GM23338 (cell line): ENCODE data around the gene RPS14. TPM values are rescaled to one million over a fixed set of nuclear protein-coding genes. Genes with fewer than 3 reads are reported as not detected.

Source experiments
- ATAC-seq: fragments of 200-7000 bp; cut with Tn5 transposase; 3 replicates; pipeline ENCODE4 v1.9.1; 2020
- DNase-seq: peaks from one replicate; pipeline ENCODE4 v3.0.0-alpha.2; 2015; ENCODE audit warnings: low spot score
- H2AFZ ChIP-seq: fragments of 200-600 bp; sonication (generic); 2 replicates; pipeline ENCODE4 v1.8.0; 2016; ENCODE audit warnings: antibody characterized with exemption, mild to moderate bottlenecking, moderate library complexity
- H3F3A ChIP-seq: fragments of 200-600 bp; sonication (generic); replicated peaks from 2 replicates; pipeline ENCODE4 v1.8.0; 2017; ENCODE audit warnings: antibody characterized with exemption, mixed run types, low read depth
- H3K27ac ChIP-seq: fragments of 200-600 bp; sonication (generic); 2 replicates; pipeline ENCODE4 v1.6.1; 2016; ENCODE audit warnings: low read depth
- H3K27me3 ChIP-seq: fragments of 200-600 bp; sonication (generic); 2 replicates; pipeline ENCODE4 v1.8.0; 2016; ENCODE audit warnings: mild to moderate bottlenecking, mixed run types, moderate library complexity; ENCODE audit not compliant: insufficient read depth
- H3K36me3 ChIP-seq: fragments of 200-600 bp; sonication (generic); 2 replicates; pipeline ENCODE4 v1.8.0; 2016; ENCODE audit warnings: mild to moderate bottlenecking; ENCODE audit not compliant: insufficient read depth
- H3K4me1 ChIP-seq: fragments of 200-600 bp; sonication (generic); 2 replicates; pipeline ENCODE4 v1.8.0; 2016; ENCODE audit warnings: mild to moderate bottlenecking, moderate library complexity; ENCODE audit not compliant: insufficient read depth
- H3K4me2 ChIP-seq: fragments of 200-600 bp; sonication (generic); 2 replicates; pipeline ENCODE4 v1.7.1; 2017; ENCODE audit warnings: mixed run types
- H3K4me3 ChIP-seq: fragments of 200-600 bp; sonication (generic); 2 replicates; pipeline ENCODE4 v1.6.1; 2016; ENCODE audit warnings: mixed run types
- H3K79me2 ChIP-seq: fragments of 200-600 bp; sonication (generic); replicated peaks from 2 replicates; pipeline ENCODE4 v1.8.0; 2017; ENCODE audit warnings: mild to moderate bottlenecking; ENCODE audit not compliant: insufficient read depth
- H3K9me2 ChIP-seq: fragments of 200-600 bp; sonication (generic); 2 replicates; pipeline ENCODE4 v1.8.0; 2017; ENCODE audit not compliant: insufficient read depth
- H4K20me1 ChIP-seq: fragments of 200-600 bp; sonication (generic); replicated peaks from 2 replicates; pipeline ENCODE4 v1.8.0; 2017; ENCODE audit warnings: mild to moderate bottlenecking; ENCODE audit not compliant: insufficient read depth
- H3K27ac Mint-ChIP-seq: 2 replicates; pipeline ENCODE4 v1.8.0; 2020; ENCODE audit warnings: inconsistent platforms, mild to moderate bottlenecking, moderate library complexity, mixed read lengths
- H3K27me3 Mint-ChIP-seq: 3 replicates; pipeline ENCODE4 v1.8.0; 2022; ENCODE audit warnings: low read depth, mild to moderate bottlenecking, moderate library complexity, mixed read lengths, inconsistent platforms; ENCODE audit not compliant: insufficient read depth, poor library complexity
- H3K36me3 Mint-ChIP-seq: 3 replicates; pipeline ENCODE4 v1.8.0; 2021; ENCODE audit warnings: low read depth, mild to moderate bottlenecking, inconsistent platforms, moderate library complexity, mixed read lengths
- H3K4me1 Mint-ChIP-seq: 3 replicates; pipeline ENCODE4 v1.8.0; 2020; ENCODE audit warnings: mild to moderate bottlenecking, inconsistent platforms, mixed read lengths
- H3K4me3 Mint-ChIP-seq: 3 replicates; pipeline ENCODE4 v1.8.0; 2021; ENCODE audit warnings: moderate library complexity, mild to moderate bottlenecking, inconsistent platforms, mixed read lengths
- H3K9me3 Mint-ChIP-seq: 3 replicates; pipeline ENCODE4 v1.8.0; 2020; ENCODE audit warnings: moderate library complexity, mild to moderate bottlenecking, inconsistent platforms, mixed read lengths
- CREB1 ChIP-seq: fragments of 250-450 bp; sonication (Bioruptor Pico); IDR thresholded peaks from 2 replicates; pipeline ENCODE4 v1.5.0; 2020; ENCODE audit warnings: low read depth, mild to moderate bottlenecking, moderate library complexity
- EZH2 ChIP-seq: fragments of 200-600 bp; sonication (generic); IDR thresholded peaks from one replicate; pipeline ENCODE4 v1.8.0; 2017; ENCODE audit warnings: antibody characterized with exemption, mild to moderate bottlenecking, low read depth; ENCODE audit not compliant: unreplicated experiment
- JUNB ChIP-seq: IDR thresholded peaks from one replicate; pipeline ENCODE4 v1.6.1; 2016; ENCODE audit warnings: antibody characterized with exemption; ENCODE audit not compliant: unreplicated experiment
- NANOG ChIP-seq: IDR thresholded peaks from 2 replicates; pipeline ENCODE4 v1.6.1; 2016; ENCODE audit warnings: antibody characterized with exemption, borderline replicate concordance
- POLR2AphosphoS5 ChIP-seq: IDR thresholded peaks from 2 replicates; pipeline ENCODE4 v1.6.1; 2016; ENCODE audit warnings: antibody characterized with exemption, low read depth
- STAT1 ChIP-seq: IDR thresholded peaks from one replicate; pipeline ENCODE4 v1.6.1; 2016; ENCODE audit warnings: antibody characterized with exemption; ENCODE audit not compliant: unreplicated experiment
- ZNF114 ChIP-seq: fragments of 250-450 bp; sonication (Bioruptor Pico); IDR thresholded peaks from 2 replicates; pipeline ENCODE4 v1.5.0; 2020; ENCODE audit warnings: mild to moderate bottlenecking, moderate library complexity
- ZNF331 ChIP-seq: fragments of 250-450 bp; sonication (Bioruptor Pico); IDR thresholded peaks from 2 replicates; pipeline ENCODE4 v1.5.0; 2020; ENCODE audit warnings: low read depth, mild to moderate bottlenecking, moderate library complexity
- polyA plus RNA-seq: library from polyadenylated mRNA; unstranded; fragments of >200 nt; fragmentation: Nextera tagmentation; extraction: Ambion mirVana; gene quantifications from 2 replicates; pipeline ENCODE4 v1.2.1, GENCODE V29; 2016
- total RNA-seq: library from RNA; depleted of rRNA; stranded (reverse); fragments of >200 nt; shearing (Covaris generic); gene quantifications from 2 replicates; pipeline ENCODE4 v1.2.3, GENCODE V29; 2014
- TF ChIP-seq, protein P1 (sequence below), 2 experiments: fragments of 200-600 bp in 1 of 2; sonication (generic) in 1 of 2; conservative IDR thresholded peaks; 2 replicates each; pipeline versions ENCODE4 v1.5.1 to v1.6.1; 2016 to 2017; ENCODE audit warnings: antibody characterized with exemption in 2 of 2, low read depth in 2 of 2, mild to moderate bottlenecking in 2 of 2, moderate library complexity in 1 of 2
- TF ChIP-seq, protein P2 (sequence below): fragments of 250-450 bp; sonication (Bioruptor Pico); IDR thresholded peaks from 2 replicates; pipeline ENCODE4 v1.5.0; 2020; ENCODE audit warnings: mild to moderate bottlenecking, moderate library complexity

The RPS14 gene
- total and polyA plus RNA-seq, 2 experiments from 2014 or later: 1,443 to 2,790 TPM

DNA sequence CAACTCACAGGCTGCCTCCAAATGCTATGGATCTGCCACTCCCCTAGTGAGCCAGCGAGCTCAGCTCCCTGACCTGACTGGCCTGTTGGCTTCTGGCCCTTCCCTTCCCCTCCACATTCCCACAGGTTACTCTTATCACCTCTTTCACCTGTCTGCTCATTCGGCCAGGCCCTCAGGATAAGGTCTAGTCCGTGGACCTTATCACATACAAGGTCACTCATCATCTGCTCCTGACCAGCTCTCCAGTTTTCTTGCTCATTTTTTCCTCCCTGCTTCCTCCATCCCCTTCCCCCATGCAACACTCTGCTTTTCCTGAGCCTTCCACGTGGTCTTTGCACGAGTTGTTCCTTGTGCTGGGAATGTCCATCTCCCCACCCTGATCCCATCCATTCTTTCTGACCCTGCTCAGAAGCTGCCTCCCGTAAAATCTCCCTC, 32.5 kb upstream of the RPS14 start:
- H3K79me2 ChIP-seq: peaks cover 4% of the 10 kb centered on the region
- Mint-ChIP-seq H3K4me1 (peaks cover 25% of the 10 kb centered on the region), H3K4me3 (no peak overlapping the region), H3K27ac (no peak overlapping the region), H3K9me3 (no peaks in the 10 kb centered on the region; the same call in 2 of the 3 replicates), H3K27me3 (peaks cover 13% of the 10 kb centered on the region), H3K36me3 (no peaks in the 10 kb centered on the region; the same call in 2 of the 3 replicates)
- H3K36me3 ChIP-seq: no peaks in the 10 kb centered on the region
- H3K27me3 ChIP-seq: no peaks in the 10 kb centered on the region
- DNase-seq: no peak
- peaks cover 8% of the 10 kb centered on the region for H3K4me1 ChIP-seq
- no peaks in the 10 kb centered on the region for H4K20me1 ChIP-seq
- H3K27ac ChIP-seq: no peak overlapping the region
- TF ChIP-seq STAT1 (no peak), CREB1 (CRISPR knock-in tag) (no peak), JUNB (no peak), EZH2 (no peak), NANOG (no peak)
- TF ChIP-seq, protein P1, sequence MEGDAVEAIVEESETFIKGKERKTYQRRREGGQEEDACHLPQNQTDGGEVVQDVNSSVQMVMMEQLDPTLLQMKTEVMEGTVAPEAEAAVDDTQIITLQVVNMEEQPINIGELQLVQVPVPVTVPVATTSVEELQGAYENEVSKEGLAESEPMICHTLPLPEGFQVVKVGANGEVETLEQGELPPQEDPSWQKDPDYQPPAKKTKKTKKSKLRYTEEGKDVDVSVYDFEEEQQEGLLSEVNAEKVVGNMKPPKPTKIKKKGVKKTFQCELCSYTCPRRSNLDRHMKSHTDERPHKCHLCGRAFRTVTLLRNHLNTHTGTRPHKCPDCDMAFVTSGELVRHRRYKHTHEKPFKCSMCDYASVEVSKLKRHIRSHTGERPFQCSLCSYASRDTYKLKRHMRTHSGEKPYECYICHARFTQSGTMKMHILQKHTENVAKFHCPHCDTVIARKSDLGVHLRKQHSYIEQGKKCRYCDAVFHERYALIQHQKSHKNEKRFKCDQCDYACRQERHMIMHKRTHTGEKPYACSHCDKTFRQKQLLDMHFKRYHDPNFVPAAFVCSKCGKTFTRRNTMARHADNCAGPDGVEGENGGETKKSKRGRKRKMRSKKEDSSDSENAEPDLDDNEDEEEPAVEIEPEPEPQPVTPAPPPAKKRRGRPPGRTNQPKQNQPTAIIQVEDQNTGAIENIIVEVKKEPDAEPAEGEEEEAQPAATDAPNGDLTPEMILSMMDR (conservative IDR thresholded peaks at IDR 0.05; ENCODE audit: low read depth in 2 of 2): no peak
- no peak overlapping the region for H2AFZ ChIP-seq
- H3K9me2 ChIP-seq: no peaks in the 10 kb centered on the region
- H3F3A ChIP-seq: peaks cover 6% of the 10 kb centered on the region; the same call in 1 of the 2 replicates
- no peak overlapping the region for H3K4me3 ChIP-seq
- no peak overlapping the region for H3K4me2 ChIP-seq
- no peak for ATAC-seq

DNA sequence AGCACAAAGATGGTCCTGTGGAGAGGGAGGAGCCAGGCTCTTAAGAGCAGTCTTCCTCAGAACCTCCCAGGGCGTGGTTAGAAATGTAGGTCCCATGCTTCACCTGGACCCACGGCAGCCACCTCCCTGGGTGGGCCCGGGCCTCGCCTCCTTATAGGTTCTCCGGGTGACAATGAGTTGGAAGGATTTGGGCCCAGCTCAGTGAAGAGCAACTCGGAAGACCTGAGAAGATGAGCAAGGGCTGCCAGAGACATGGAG, 32.1 kb upstream of the RPS14 start:
- H3K36me3 Mint-ChIP-seq: no peaks in the 10 kb centered on the region; the same call in 2 of the 3 replicates
- peaks cover 3% of the 10 kb centered on the region; the same call in 1 of the 2 replicates for H3F3A ChIP-seq
- peaks cover 25% of the 10 kb centered on the region for H3K4me1 Mint-ChIP-seq
- H4K20me1 ChIP-seq: no peaks in the 10 kb centered on the region
- no peak overlapping the region for H3K4me2 ChIP-seq
- H3K36me3 ChIP-seq: no peaks in the 10 kb centered on the region
- no peak overlapping the region for H3K4me3 ChIP-seq
- no peaks in the 10 kb centered on the region; the same call in 2 of the 3 replicates for H3K9me3 Mint-ChIP-seq
- no peak overlapping the region for H3K27ac ChIP-seq
- H3K27ac Mint-ChIP-seq: no peak overlapping the region
- H2AFZ ChIP-seq: no peak overlapping the region
- no peak overlapping the region for H3K4me3 Mint-ChIP-seq
- peaks cover 16% of the 10 kb centered on the region for H3K27me3 Mint-ChIP-seq
- no peak for DNase-seq
- H3K27me3 ChIP-seq: no peaks in the 10 kb centered on the region
- H3K9me2 ChIP-seq: no peaks in the 10 kb centered on the region
- H3K79me2 ChIP-seq: peaks cover under 1% of the 10 kb centered on the region; the same call in 1 of the 2 replicates
- H3K4me1 ChIP-seq: peaks cover 8% of the 10 kb centered on the region
- no peak for ATAC-seq
- no peak for TF ChIP-seq NANOG
- no peak for TF ChIP-seq STAT1
- no peak for TF ChIP-seq CREB1 (CRISPR knock-in tag)
- TF ChIP-seq ZNF331 (CRISPR knock-in tag): no peak
- TF ChIP-seq JUNB: no peak
- TF ChIP-seq, protein P1 (conservative IDR thresholded peaks at IDR 0.05; ENCODE audit: low read depth in 2 of 2): no peak
- TF ChIP-seq POLR2AphosphoS5: no peak
- no peak for TF ChIP-seq EZH2
- TF ChIP-seq, protein P2, sequence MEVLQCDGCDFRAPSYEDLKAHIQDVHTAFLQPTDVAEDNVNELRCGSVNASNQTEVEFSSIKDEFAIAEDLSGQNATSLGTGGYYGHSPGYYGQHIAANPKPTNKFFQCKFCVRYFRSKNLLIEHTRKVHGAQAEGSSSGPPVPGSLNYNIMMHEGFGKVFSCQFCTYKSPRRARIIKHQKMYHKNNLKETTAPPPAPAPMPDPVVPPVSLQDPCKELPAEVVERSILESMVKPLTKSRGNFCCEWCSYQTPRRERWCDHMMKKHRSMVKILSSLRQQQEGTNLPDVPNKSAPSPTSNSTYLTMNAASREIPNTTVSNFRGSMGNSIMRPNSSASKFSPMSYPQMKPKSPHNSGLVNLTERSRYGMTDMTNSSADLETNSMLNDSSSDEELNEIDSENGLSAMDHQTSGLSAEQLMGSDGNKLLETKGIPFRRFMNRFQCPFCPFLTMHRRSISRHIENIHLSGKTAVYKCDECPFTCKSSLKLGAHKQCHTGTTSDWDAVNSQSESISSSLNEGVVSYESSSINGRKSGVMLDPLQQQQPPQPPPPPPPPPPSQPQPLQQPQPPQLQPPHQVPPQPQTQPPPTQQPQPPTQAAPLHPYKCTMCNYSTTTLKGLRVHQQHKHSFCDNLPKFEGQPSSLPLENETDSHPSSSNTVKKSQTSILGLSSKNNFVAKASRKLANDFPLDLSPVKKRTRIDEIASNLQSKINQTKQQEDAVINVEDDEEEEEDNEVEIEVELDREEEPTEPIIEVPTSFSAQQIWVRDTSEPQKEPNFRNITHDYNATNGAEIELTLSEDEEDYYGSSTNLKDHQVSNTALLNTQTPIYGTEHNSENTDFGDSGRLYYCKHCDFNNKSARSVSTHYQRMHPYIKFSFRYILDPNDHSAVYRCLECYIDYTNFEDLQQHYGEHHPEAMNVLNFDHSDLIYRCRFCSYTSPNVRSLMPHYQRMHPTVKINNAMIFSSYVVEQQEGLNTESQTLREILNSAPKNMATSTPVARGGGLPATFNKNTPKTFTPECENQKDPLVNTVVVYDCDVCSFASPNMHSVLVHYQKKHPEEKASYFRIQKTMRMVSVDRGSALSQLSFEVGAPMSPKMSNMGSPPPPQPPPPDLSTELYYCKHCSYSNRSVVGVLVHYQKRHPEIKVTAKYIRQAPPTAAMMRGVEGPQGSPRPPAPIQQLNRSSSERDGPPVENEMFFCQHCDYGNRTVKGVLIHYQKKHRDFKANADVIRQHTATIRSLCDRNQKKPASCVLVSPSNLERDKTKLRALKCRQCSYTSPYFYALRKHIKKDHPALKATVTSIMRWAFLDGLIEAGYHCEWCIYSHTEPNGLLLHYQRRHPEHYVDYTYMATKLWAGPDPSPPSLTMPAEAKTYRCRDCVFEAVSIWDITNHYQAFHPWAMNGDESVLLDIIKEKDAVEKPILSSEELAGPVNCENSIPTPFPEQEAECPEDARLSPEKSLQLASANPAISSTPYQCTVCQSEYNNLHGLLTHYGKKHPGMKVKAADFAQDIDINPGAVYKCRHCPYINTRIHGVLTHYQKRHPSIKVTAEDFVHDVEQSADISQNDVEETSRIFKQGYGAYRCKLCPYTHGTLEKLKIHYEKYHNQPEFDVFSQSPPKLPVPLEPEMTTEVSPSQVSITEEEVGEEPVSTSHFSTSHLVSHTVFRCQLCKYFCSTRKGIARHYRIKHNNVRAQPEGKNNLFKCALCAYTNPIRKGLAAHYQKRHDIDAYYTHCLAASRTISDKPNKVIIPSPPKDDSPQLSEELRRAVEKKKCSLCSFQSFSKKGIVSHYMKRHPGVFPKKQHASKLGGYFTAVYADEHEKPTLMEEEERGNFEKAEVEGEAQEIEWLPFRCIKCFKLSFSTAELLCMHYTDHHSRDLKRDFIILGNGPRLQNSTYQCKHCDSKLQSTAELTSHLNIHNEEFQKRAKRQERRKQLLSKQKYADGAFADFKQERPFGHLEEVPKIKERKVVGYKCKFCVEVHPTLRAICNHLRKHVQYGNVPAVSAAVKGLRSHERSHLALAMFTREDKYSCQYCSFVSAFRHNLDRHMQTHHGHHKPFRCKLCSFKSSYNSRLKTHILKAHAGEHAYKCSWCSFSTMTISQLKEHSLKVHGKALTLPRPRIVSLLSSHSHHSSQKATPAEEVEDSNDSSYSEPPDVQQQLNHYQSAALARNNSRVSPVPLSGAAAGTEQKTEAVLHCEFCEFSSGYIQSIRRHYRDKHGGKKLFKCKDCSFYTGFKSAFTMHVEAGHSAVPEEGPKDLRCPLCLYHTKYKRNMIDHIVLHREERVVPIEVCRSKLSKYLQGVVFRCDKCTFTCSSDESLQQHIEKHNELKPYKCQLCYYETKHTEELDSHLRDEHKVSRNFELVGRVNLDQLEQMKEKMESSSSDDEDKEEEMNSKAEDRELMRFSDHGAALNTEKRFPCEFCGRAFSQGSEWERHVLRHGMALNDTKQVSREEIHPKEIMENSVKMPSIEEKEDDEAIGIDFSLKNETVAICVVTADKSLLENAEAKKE (CRISPR knock-in tag): no peak
- no peak for TF ChIP-seq ZNF114
